HCT116 (cell line): Measurements from ENCODE around the gene CRYBG3.

Experiments used
- CBX3 ChIP-seq: IDR thresholded peaks from 2 replicates; pipeline ENCODE4 v1.6.1; 2012; ENCODE audit warnings: low read depth
- FOSL1 ChIP-seq: IDR thresholded peaks from 2 replicates; pipeline ENCODE4 v1.6.1; 2012; ENCODE audit warnings: low read depth
- POLR2AphosphoS5 ChIP-seq: IDR thresholded peaks from 2 replicates; pipeline ENCODE4 v1.6.1; 2011; ENCODE audit warnings: mild to moderate bottlenecking, low read depth, low read length, moderate library complexity
- SIN3A ChIP-seq: IDR thresholded peaks from 2 replicates; pipeline ENCODE4 v1.6.1; 2012; ENCODE audit warnings: low read depth
- YY1 ChIP-seq: IDR thresholded peaks from 2 replicates; pipeline ENCODE4 v1.6.1; 2011; ENCODE audit warnings: low read length, low read depth, moderate library complexity, mild to moderate bottlenecking; ENCODE audit not compliant: insufficient replicate concordance; ENCODE audit errors: extremely low read depth
- ZNF274 ChIP-seq: fragments of 200-500 bp; sonication (Bioruptor generic); IDR thresholded peaks from 2 replicates; pipeline ENCODE4 v1.6.1; 2014; ENCODE audit warnings: mild to moderate bottlenecking, low read depth, low read length, inconsistent platforms
- TF ChIP-seq, protein P1 (sequence below): IDR thresholded peaks from 2 replicates; pipeline ENCODE4 v1.6.1; 2012
- TF ChIP-seq, protein P2 (sequence below), 3 experiments: fragments of 200-600 bp in 1 of 3; sonication (generic) in 1 of 3; IDR thresholded peaks in 2 of 3; conservative IDR thresholded peaks in 1 of 3; 2 replicates each; pipeline ENCODE4 v1.5.1; 2012 to 2017; ENCODE audit warnings: low read depth in 2 of 3, low read length in 2 of 3, antibody characterized with exemption in 1 of 3, borderline replicate concordance in 1 of 3, control low read depth in 1 of 3, mild to moderate bottlenecking in 1 of 3, mixed read lengths in 1 of 3, mixed run types in 1 of 3, moderate library complexity in 1 of 3; ENCODE audit not compliant: insufficient read depth in 1 of 3
- TF ChIP-seq, protein P3 (sequence below): IDR thresholded peaks from 2 replicates; pipeline ENCODE4 v1.6.1; 2012

DNA sequence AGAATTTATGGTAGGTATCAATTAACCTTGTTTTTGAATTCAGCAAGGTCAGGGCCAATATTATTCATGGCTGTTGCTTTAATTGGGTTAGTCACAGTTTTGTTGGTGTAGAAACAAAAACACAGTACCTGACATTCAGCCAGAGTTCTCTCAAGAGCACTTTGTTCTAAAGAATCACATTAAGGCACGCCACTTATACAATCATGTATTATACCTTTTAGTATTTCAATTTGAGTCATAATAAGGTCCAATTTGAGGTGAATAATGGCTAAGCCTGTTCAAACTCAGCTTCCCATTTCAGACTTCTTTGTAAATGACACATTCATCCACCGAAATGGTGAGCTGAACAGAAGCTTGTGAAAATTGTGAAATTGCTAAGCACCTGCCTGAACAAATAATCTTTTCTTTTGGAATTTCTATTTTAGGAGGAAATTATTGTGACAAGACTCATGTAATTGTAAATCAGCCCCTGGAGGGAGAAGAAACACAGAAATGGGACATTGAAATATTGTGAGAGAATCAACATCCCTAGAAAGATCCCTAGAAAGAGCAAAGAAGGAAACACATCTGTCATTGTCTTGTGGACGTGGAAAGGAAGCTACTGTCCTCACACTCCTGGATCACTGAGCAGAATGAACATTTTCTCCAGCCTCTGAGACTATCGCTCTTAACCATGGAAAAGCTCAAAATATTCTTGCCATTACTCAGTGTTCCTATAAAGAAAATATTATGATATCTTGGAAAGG is 121.2 kb downstream of the CRYBG3 start:
- TF ChIP-seq, protein P1, sequence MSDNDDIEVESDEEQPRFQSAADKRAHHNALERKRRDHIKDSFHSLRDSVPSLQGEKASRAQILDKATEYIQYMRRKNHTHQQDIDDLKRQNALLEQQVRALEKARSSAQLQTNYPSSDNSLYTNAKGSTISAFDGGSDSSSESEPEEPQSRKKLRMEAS = no peak
- TF ChIP-seq SIN3A = no peak
- TF ChIP-seq YY1 = no peak
- TF ChIP-seq, protein P2, sequence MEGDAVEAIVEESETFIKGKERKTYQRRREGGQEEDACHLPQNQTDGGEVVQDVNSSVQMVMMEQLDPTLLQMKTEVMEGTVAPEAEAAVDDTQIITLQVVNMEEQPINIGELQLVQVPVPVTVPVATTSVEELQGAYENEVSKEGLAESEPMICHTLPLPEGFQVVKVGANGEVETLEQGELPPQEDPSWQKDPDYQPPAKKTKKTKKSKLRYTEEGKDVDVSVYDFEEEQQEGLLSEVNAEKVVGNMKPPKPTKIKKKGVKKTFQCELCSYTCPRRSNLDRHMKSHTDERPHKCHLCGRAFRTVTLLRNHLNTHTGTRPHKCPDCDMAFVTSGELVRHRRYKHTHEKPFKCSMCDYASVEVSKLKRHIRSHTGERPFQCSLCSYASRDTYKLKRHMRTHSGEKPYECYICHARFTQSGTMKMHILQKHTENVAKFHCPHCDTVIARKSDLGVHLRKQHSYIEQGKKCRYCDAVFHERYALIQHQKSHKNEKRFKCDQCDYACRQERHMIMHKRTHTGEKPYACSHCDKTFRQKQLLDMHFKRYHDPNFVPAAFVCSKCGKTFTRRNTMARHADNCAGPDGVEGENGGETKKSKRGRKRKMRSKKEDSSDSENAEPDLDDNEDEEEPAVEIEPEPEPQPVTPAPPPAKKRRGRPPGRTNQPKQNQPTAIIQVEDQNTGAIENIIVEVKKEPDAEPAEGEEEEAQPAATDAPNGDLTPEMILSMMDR (IDR thresholded peaks at IDR 0.05 in 2 of 3, conservative IDR thresholded peaks at IDR 0.05 in 1 of 3; ENCODE audit: borderline replicate concordance in 1 of 3, insufficient read depth in 1 of 3, low read depth in 2 of 3, low read length in 2 of 3) = no peak
- TF ChIP-seq POLR2AphosphoS5 = no peak
- no peak for TF ChIP-seq CBX3
- no peak for TF ChIP-seq ZNF274
- TF ChIP-seq, protein P3, sequence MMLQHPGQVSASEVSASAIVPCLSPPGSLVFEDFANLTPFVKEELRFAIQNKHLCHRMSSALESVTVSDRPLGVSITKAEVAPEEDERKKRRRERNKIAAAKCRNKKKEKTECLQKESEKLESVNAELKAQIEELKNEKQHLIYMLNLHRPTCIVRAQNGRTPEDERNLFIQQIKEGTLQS = no peak
- TF ChIP-seq FOSL1 = no peak
